ENCODE measurements around the gene DNASE1L3.

- no peak for TF ChIP-seq GATA2 (IDR thresholded peaks at IDR 0.05; ENCODE audit: low read depth, low read length)
- no peak for TF ChIP-seq GATA3 (IDR thresholded peaks at IDR 0.05; ENCODE audit: low read depth, low read length)
Observed at GRCh38 chr3:58183891-58184290, 26.9 kb downstream of the DNASE1L3 start.

Data from SH-SY5Y (cell line).